Astrocyte of the cerebellum (primary cell): Measurements from ENCODE around the gene LMAN2.

Source experiments
- DNase-seq: peaks from one replicate; pipeline ENCODE4 v3.0.0-alpha.2; 2011; ENCODE audit warnings: low read depth
- H3K4me3 ChIP-seq: 2 replicates; pipeline ENCODE4 v1.5.1; 2011; ENCODE audit warnings: mild to moderate bottlenecking, low read depth, low read length, moderate library complexity
- CTCF ChIP-seq: IDR thresholded peaks from 2 replicates; pipeline ENCODE4 v1.5.1; 2012; ENCODE audit warnings: low read length, low read depth, moderate library complexity, mild to moderate bottlenecking; ENCODE audit errors: missing control alignments
- in situ Hi-C: cut with HindIII; loops from 2 replicates; pipeline ENCODE4 v1.10.0; 2017; ENCODE audit warnings: low sequenced_read_pairs

LMAN2 gene

DNA sequence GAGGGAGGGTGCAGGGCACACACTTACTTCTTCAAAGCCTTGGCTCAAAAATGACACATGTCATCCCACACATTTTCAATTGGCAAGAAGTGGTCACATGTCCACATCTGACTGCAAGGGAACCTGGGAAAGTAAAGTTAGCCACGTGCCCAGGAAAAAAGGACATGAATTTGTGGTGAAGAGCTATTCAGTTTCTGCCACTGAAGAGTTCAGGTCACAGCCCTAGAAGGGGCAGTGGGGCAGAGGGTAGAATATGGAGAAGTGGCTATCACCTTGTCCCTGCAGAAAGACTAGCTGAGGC, 4.3 kb upstream of the LMAN2 start:
- no peak overlapping the region for H3K4me3 ChIP-seq
- no peak for DNase-seq
- in situ Hi-C loops = no loop called here
- no peak for TF ChIP-seq CTCF

DNA sequence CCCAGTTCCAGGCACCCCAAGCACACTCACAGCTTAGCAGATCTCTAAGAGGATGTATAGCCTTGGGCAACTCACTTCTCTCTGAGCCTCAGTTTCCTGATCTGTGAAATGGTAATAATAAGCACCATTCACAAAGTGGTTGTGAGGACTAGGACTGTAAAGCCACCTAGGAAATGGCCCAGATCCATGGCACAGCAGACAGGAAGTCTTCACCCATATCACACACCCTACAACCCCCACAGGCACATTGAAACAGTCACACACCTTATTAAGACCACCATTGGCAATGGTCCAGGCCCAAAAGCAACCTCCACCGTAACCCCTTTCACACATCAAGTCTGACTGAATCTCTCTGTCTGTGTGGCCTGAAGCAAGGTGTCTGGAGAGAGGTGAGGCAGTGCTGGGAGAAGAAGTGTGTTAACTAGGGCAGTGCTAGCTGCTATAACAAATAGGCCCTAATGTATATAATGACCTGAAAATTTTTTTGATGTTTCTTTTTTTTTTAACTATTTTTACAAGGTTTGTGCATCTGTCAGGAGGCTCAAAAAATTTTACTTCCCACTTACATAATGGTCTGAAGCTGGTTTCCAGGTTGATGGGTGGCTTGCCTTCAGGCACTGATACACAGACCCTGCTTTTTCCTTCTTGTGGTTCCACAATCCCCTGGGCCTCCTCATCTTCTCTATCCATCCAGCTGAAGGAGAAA, 3.8 kb upstream of the LMAN2 start:
- in situ Hi-C loops = no loop called here
- H3K4me3 ChIP-seq = no peak overlapping the region
- DNase-seq = no peak
- TF ChIP-seq CTCF = no peak

DNA sequence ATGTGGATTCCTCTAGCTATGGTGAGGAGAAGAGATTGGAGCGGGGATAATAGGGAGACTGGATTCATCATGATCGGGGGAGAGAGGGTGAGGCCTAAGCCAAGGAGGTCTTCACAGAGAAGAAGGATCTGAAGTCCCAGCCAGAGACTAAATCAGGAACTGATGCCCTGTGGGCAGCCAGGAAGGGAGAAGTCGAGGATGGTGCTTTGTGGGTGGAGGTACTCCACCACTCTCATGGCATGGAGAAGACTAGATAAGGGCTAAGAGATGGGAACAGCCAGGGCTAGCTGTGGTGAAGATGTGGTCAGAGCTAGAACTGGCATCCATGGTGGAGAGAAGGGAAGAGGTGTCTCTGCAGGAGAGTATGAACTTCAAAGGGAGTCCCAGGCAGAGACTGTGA, 3.2 kb upstream of the LMAN2 start:
- no peak overlapping the region for H3K4me3 ChIP-seq

DNA sequence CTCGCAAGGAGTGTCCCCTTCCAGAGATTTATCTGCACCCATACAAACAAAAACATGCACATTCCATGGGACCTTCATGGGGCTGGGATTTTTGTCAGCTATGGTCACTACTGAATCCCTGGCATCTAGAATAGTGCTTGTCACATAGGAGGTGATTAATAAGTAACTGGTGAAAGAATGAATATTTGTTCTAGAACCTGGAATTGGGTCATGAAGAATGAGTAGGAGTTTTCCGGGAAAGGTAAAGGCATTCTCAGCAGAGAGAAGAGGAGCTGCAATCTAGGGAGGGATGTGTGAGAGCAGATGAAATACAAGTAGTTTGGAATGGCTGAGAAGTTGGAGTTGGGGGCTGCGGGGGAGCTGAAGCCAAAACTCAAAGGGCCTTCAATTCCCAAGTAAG, 2.8 kb upstream of the LMAN2 start:
- no peak for TF ChIP-seq CTCF
- no peak for DNase-seq
- in situ Hi-C loops = no loop called here
- H3K4me3 ChIP-seq = no peak overlapping the region

More for the DNA sequence above, 3.2 kb upstream of the LMAN2 start:
- in situ Hi-C loops = no loop called here
- no peak for TF ChIP-seq CTCF
- DNase-seq = no peak

- in situ Hi-C loops = no loop called here
- H3K4me3 ChIP-seq = no peak overlapping the region
- no peak for DNase-seq
- no peak for TF ChIP-seq CTCF
Observed at GRCh38 chr5:177353093-177353492, 1.6 kb upstream of the LMAN2 start.

- no peak for TF ChIP-seq CTCF
- in situ Hi-C loops = no loop called here
- no peak for DNase-seq
- H3K4me3 ChIP-seq = peak overlapping the region; percentile 100
Observed at GRCh38 chr5:177350776-177351391, 584 bp downstream of the LMAN2 start.
